ENCODE results near the gene NAA60.

The NAA60 gene

DNA sequence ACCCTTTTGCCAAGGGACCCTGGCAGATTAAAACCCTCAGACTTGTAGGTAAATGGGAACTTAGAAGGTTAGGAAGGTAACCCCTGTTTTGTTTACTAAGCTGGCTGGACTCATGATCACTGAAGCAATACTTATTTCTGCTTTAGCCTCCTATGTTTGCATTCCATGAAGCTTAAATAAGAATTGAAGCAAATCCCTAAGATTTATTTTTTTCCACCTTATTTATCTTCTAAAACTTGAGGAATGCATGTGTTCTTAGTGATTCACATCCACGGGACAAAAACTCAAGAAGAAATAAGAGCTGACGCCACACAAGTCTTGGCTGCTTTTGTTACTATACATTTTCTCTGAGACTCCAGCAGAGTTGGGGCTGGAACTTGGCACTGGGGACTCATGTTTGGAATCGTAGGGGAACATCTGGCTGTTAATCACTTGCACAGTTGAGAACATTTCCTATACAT is 92.8 kb downstream of the NAA60 start:
- in situ Hi-C loops (cut with MboI; ENCODE audit: low sequenced_read_pairs), result no loop called here

Measured in HL-60/S4 treated with retinoic acid at 250 ng/mL for 4 days and 3 days (cell line).